ENCODE measurements around the gene CMBL. TPM values are rescaled to one million over a fixed set of nuclear protein-coding genes. Genes with fewer than 3 reads are reported as not detected.
A peak's percentile ranks its signal among the peaks of the same experiment; 100 is the strongest.
"Not testable (repeated sequence)": the region's sequence is repeated elsewhere in the genome, so short reads cannot be mapped to it uniquely, and the experiment has no call there.

Gene CMBL
- total and polyA plus RNA-seq, 5 donors from 2014 or later = 0.13 to 0.59 (median 0.33) TPM; not detected in 2

DNA sequence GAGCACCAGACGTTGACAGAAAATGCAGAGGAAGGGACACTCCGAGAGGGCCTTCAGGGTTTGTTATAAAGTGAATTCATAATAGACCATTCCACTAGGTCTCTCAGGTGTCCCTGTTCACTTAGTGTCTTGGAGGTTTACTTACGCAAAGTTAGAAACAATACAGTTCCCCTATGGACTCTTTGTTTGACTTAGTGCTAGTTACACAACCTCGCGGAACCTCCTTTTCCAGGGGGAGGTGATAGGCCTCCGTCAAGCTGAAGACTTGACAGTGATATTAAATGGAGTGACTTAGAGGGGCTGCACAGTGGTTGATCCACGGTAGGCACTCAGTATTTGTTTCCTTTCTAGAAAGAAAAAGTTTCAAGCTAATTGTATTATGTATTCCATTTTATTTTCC, 56.3 kb downstream of the CMBL start:
- H3K36me3 ChIP-seq (ENCODE audit: control insufficient read depth, insufficient read depth, low read length) = peaks cover 26% of the 10 kb centered on the region
- Mint-ChIP-seq H3K27me3 (peaks cover 6% of the 10 kb centered on the region), H3K4me3 (peak overlapping the region; percentile 94 to 99 (median 96)), H3K4me1 (peaks cover 18 to 65% (median 46%) of the 10 kb centered on the region in 4 donors), H3K36me3 (peaks cover 21% of the 10 kb centered on the region), H3K27ac (peak overlapping the region in 2 of 3 donors; percentile 79 to 99), H3K9me3 (no peaks in the 10 kb centered on the region)
- DNase-seq = no peak
- no peak for ATAC-seq (ENCODE audit: low read depth in 2 of 2)
- no peaks in the 10 kb centered on the region for H3K9me3 ChIP-seq (ENCODE audit: control insufficient read depth in 2 of 2, low read length in 2 of 2)
- H3K4me1 ChIP-seq (ENCODE audit: control insufficient read depth, insufficient read depth, low read length, poor library complexity, severe bottlenecking) = peaks cover 44% of the 10 kb centered on the region
- H3K4me3 ChIP-seq (ENCODE audit: low read depth, low read length) = peak overlapping the region; percentile 96
- no peak overlapping the region for H3K27ac ChIP-seq (ENCODE audit: insufficient read depth, low read length, poor library complexity, severe bottlenecking)
- H3K27me3 ChIP-seq (ENCODE audit: control insufficient read depth, insufficient read depth, low read length) = no peaks in the 10 kb centered on the region

DNA sequence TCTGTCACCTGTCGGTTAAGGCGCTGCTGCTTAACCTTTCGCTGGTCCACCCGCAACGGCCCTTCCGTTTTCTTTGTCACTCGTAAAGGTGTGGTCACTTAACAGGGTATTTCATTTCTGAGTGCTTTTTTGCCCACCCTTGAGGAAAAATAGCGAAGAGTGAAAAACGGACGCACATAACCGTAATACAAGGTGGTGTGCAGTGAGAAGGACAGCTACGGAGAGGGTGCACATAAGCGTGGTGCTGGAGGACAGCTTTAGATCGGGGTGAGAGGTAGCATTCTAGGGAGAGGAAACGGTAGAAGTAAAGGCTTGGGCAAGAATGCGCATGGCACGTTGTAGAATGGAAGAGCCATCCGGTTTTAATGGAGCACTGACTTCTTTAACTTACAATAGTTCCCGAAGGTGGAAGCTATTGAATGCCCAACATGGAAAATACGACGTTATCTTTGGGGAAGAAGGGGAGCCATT, 56.9 kb downstream of the CMBL start:
- peak in 1 of 2 donors; percentile 22 for ATAC-seq (ENCODE audit: low read depth in 2 of 2)
- Histone ChIP-seq H3K4me3 (ENCODE audit: low read depth, low read length) (peak overlapping the region; percentile 96), H3K4me1 (ENCODE audit: control insufficient read depth, insufficient read depth, low read length, poor library complexity, severe bottlenecking) (peaks cover 44% of the 10 kb centered on the region), H3K27ac (ENCODE audit: insufficient read depth, low read length, poor library complexity, severe bottlenecking) (peak overlapping the region; percentile 95), H3K36me3 (ENCODE audit: control insufficient read depth, insufficient read depth, low read length) (peaks cover 20% of the 10 kb centered on the region), H3K27me3 (ENCODE audit: control insufficient read depth, insufficient read depth, low read length) (no peaks in the 10 kb centered on the region), H3K9me3 (ENCODE audit: control insufficient read depth in 2 of 2, low read length in 2 of 2) (no peaks in the 10 kb centered on the region)
- Mint-ChIP-seq H3K27ac (peak overlapping the region; percentile 78 to 99 (median 79)), H3K4me3 (peak overlapping the region; percentile 94 to 99 (median 96)), H3K4me1 (peaks cover 18 to 65% (median 45%) of the 10 kb centered on the region in 4 donors), H3K36me3 (peaks cover 16% of the 10 kb centered on the region), H3K9me3 (no peaks in the 10 kb centered on the region), H3K27me3 (peaks cover 6% of the 10 kb centered on the region)
- DNase-seq = peak in 2 of 3 donors; percentile 30 to 58

- Histone ChIP-seq H3K27ac (ENCODE audit: insufficient read depth, low read length, poor library complexity, severe bottlenecking) (peak within 1 kb of the TSS; percentile 95), H3K27me3 (ENCODE audit: control insufficient read depth, insufficient read depth, low read length) (no peaks in the 10 kb centered on the region), H3K36me3 (ENCODE audit: control insufficient read depth, insufficient read depth, low read length) (peaks cover 13% of the 10 kb centered on the region), H3K9me3 (ENCODE audit: control insufficient read depth in 2 of 2, low read length in 2 of 2) (no peaks in the 10 kb centered on the region), H3K4me1 (ENCODE audit: control insufficient read depth, insufficient read depth, low read length, poor library complexity, severe bottlenecking) (peaks cover 44% of the 10 kb centered on the region), H3K4me3 (ENCODE audit: low read depth, low read length) (peak within 1 kb of the TSS; percentile 96)
- Mint-ChIP-seq H3K36me3 (peaks cover 13% of the 10 kb centered on the region), H3K4me3 (peak within 1 kb of the TSS; percentile 94 to 99 (median 96)), H3K27me3 (peaks cover 6% of the 10 kb centered on the region), H3K27ac (peak within 1 kb of the TSS; percentile 99 to 100 (median 100)), H3K9me3 (no peaks in the 10 kb centered on the region), H3K4me1 (peaks cover 18 to 62% (median 43%) of the 10 kb centered on the region in 4 donors)
- peak; percentile 81 to 83 for ATAC-seq (ENCODE audit: low read depth in 2 of 2)
- peak; percentile 88 to 98 (median 96) for DNase-seq
These were observed 57.5 kb downstream of the CMBL start, which contains the start of gene CCT5 for GRCh38 chr5:10249948-10250805. Gene CCT5 (plus strand): TSS chr5:10250280. CDS start chr5:10250341, 61 bp downstream.

- ATAC-seq (ENCODE audit: low read depth in 2 of 2) (no peak), DNase-seq (peak in 1 of 3 donors; percentile 8)
- Mint-ChIP-seq H3K9me3 (no peaks in the 10 kb centered on the region), H3K27me3 (peaks cover 6% of the 10 kb centered on the region), H3K36me3 (peaks cover 3% of the 10 kb centered on the region), H3K27ac (peak overlapping the region; percentile 96 to 99 (median 97)), H3K4me3 (peak overlapping the region; percentile 94 to 99 (median 96)), H3K4me1 (peaks cover 11 to 53% (median 37%) of the 10 kb centered on the region in 4 donors)
- Histone ChIP-seq H3K27me3 (ENCODE audit: control insufficient read depth, insufficient read depth, low read length) (no peaks in the 10 kb centered on the region), H3K36me3 (ENCODE audit: control insufficient read depth, insufficient read depth, low read length) (peaks cover 3% of the 10 kb centered on the region), H3K27ac (ENCODE audit: insufficient read depth, low read length, poor library complexity, severe bottlenecking) (no peak overlapping the region), H3K4me1 (ENCODE audit: control insufficient read depth, insufficient read depth, low read length, poor library complexity, severe bottlenecking) (peaks cover 39% of the 10 kb centered on the region), H3K9me3 (ENCODE audit: control insufficient read depth in 2 of 2, low read length in 2 of 2) (no peaks in the 10 kb centered on the region), H3K4me3 (ENCODE audit: low read depth, low read length) (peak overlapping the region; percentile 96)
These were observed 59.1 kb downstream of the CMBL start for GRCh38 chr5:10248378-10249260.

GRCh38 chr5:10247217-10247616, 60.5 kb downstream of the CMBL start:
- not testable (repeated sequence) for H3K27ac Mint-ChIP-seq

GRCh38 chr5:10246761-10247160, 60.9 kb downstream of the CMBL start:
- Mint-ChIP-seq H3K9me3 (no peaks in the 10 kb centered on the region), H3K36me3 (peaks cover 9% of the 10 kb centered on the region), H3K27me3 (peaks cover 6% of the 10 kb centered on the region), H3K4me3 (peak overlapping the region in 2 of 4 donors; percentile 34 to 70), H3K4me1 (peaks cover 19 to 37% (median 32%) of the 10 kb centered on the region in 4 donors), H3K27ac (no peak overlapping the region)
- H3K4me3 ChIP-seq (ENCODE audit: low read depth, low read length) = no peak overlapping the region
- H3K9me3 ChIP-seq (ENCODE audit: control insufficient read depth in 2 of 2, low read length in 2 of 2) = no peaks in the 10 kb centered on the region
- H3K4me1 ChIP-seq (ENCODE audit: control insufficient read depth, insufficient read depth, low read length, poor library complexity, severe bottlenecking) = peaks cover 20% of the 10 kb centered on the region
- no peak overlapping the region for H3K27ac ChIP-seq (ENCODE audit: insufficient read depth, low read length, poor library complexity, severe bottlenecking)
- ATAC-seq (ENCODE audit: low read depth in 2 of 2) (no peak), DNase-seq (no peak)
- no peaks in the 10 kb centered on the region for H3K27me3 ChIP-seq (ENCODE audit: control insufficient read depth, insufficient read depth, low read length)
- no peaks in the 10 kb centered on the region for H3K36me3 ChIP-seq (ENCODE audit: control insufficient read depth, insufficient read depth, low read length)

More at GRCh38 chr5:10247217-10247616, 60.5 kb downstream of the CMBL start:
- H3K27ac ChIP-seq (ENCODE audit: insufficient read depth, low read length, poor library complexity, severe bottlenecking); H3K36me3 ChIP-seq (ENCODE audit: control insufficient read depth, insufficient read depth, low read length); H3K4me3 ChIP-seq (ENCODE audit: low read depth, low read length); H3K27me3 Mint-ChIP-seq; ATAC-seq (ENCODE audit: low read depth in 2 of 2); H3K9me3 ChIP-seq (ENCODE audit: control insufficient read depth in 2 of 2, low read length in 2 of 2); H3K27me3 ChIP-seq (ENCODE audit: control insufficient read depth, insufficient read depth, low read length); H3K9me3 Mint-ChIP-seq; DNase-seq; H3K36me3 Mint-ChIP-seq: not testable (repeated sequence)
- H3K4me1 ChIP-seq (ENCODE audit: control insufficient read depth, insufficient read depth, low read length, poor library complexity, severe bottlenecking) = peaks cover 25% of the 10 kb centered on the region
- H3K4me3 Mint-ChIP-seq = peak overlapping the region in 2 of 4 donors; percentile 39 to 99
- peaks cover 16 to 41% (median 36%) of the 10 kb centered on the region in 4 donors for H3K4me1 Mint-ChIP-seq

DNA sequence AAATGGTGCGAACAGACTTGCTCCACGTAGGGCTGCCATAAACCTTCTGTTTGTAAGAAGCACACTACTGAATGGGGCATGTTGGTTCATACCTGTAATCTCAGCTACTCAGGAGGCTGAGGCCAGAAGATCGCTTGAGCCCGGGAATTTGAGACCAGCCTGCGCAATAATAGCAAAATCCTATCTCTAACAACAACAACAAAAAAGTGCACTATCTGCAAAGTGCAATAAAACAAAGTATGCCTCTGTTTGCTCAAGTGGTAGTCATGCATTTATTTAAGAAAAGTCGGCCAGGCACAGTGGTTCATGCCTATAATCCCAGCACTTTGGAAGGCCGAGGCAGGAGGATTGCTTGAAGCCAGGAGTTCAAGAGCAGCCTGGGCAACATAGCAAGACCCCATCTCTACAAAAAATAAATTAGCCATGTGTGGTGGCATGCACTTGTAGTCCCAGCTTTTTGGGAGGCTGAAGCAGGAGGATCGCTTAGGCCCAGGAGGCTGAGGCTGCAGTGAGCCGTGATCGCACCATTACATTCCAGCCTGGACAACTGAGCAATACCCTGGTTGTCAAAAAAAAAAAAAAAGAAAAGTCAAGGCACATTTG, 63.3 kb downstream of the CMBL start:
- Mint-ChIP-seq H3K27me3 (no peaks in the 10 kb centered on the region), H3K27ac (no peak overlapping the region), H3K9me3 (no peaks in the 10 kb centered on the region), H3K4me1 (peaks cover 8 to 21% (median 19%) of the 10 kb centered on the region in 4 donors), H3K4me3 (peak overlapping the region in 1 of 4 donors; percentile 27), H3K36me3 (peaks cover 9% of the 10 kb centered on the region)
- peaks cover 9% of the 10 kb centered on the region for H3K4me1 ChIP-seq (ENCODE audit: control insufficient read depth, insufficient read depth, low read length, poor library complexity, severe bottlenecking)
- no peak for DNase-seq
- no peaks in the 10 kb centered on the region for H3K36me3 ChIP-seq (ENCODE audit: control insufficient read depth, insufficient read depth, low read length)
- no peak overlapping the region for H3K4me3 ChIP-seq (ENCODE audit: low read depth, low read length)
- no peaks in the 10 kb centered on the region for H3K27me3 ChIP-seq (ENCODE audit: control insufficient read depth, insufficient read depth, low read length)
- H3K27ac ChIP-seq (ENCODE audit: insufficient read depth, low read length, poor library complexity, severe bottlenecking) = no peak overlapping the region
- no peaks in the 10 kb centered on the region for H3K9me3 ChIP-seq (ENCODE audit: control insufficient read depth in 2 of 2, low read length in 2 of 2)
- ATAC-seq (ENCODE audit: low read depth in 2 of 2) = no peak

Measured in CD4-positive, CD25-positive, alpha-beta regulatory T cell (primary cell).